H9 (cell line): ENCODE data around the gene IGF2BP2. TPM values are rescaled to one million over a fixed set of nuclear protein-coding genes. Genes with fewer than 3 reads are reported as not detected.

Experiments
- DNase-seq: peaks from one replicate; pipeline ENCODE4 v3.0.0-alpha.2; 2017
- H2AFZ ChIP-seq: one replicate; pipeline ENCODE4 v1.6.1; 2013; ENCODE audit warnings: mild to moderate bottlenecking, low read length, control low read depth, moderate library complexity
- H2AK5ac ChIP-seq: 2 replicates; pipeline ENCODE4 v1.6.1; 2013; ENCODE audit warnings: low read length, control low read depth, mixed read lengths; ENCODE audit not compliant: insufficient read length
- H2BK120ac ChIP-seq: one replicate; pipeline ENCODE4 v1.6.1; 2013; ENCODE audit warnings: low read depth, mild to moderate bottlenecking, low read length, control low read depth, inconsistent platforms; ENCODE audit not compliant: poor library complexity, severe bottlenecking
- H2BK12ac ChIP-seq: 2 replicates; pipeline ENCODE4 v1.6.1; 2013; ENCODE audit warnings: low read length, control low read depth, mixed read lengths, low read depth; ENCODE audit not compliant: insufficient read length
- H2BK15ac ChIP-seq: 2 replicates; pipeline ENCODE4 v1.6.1; 2013; ENCODE audit warnings: low read depth, low read length, control low read depth
- H2BK20ac ChIP-seq: one replicate; pipeline ENCODE4 v1.6.1; 2013; ENCODE audit warnings: low read depth, mild to moderate bottlenecking, low read length, control low read depth, inconsistent platforms; ENCODE audit not compliant: poor library complexity, severe bottlenecking
- H2BK5ac ChIP-seq: 2 replicates; pipeline ENCODE4 v1.6.1; 2013; ENCODE audit warnings: low read length, control low read depth, mixed read lengths; ENCODE audit not compliant: insufficient read length
- H3K14ac ChIP-seq: 2 replicates; pipeline ENCODE4 v1.6.1; 2013; ENCODE audit warnings: low read length, control low read depth; ENCODE audit not compliant: insufficient read depth
- H3K18ac ChIP-seq: 2 replicates; pipeline ENCODE4 v1.6.1; 2013; ENCODE audit warnings: low read depth, mild to moderate bottlenecking, mixed read lengths, low read length, control low read depth; ENCODE audit not compliant: insufficient read length
- H3K23ac ChIP-seq: 2 replicates; pipeline ENCODE4 v1.6.1; 2013; ENCODE audit warnings: low read length, control low read depth, mixed read lengths, low read depth; ENCODE audit not compliant: insufficient read length
- H3K23me2 ChIP-seq: 2 replicates; pipeline ENCODE4 v1.6.1; 2013; ENCODE audit warnings: low read depth, mild to moderate bottlenecking, mixed read lengths, low read length, control low read depth; ENCODE audit not compliant: insufficient read length, poor library complexity, severe bottlenecking
- H3K27ac ChIP-seq: 2 replicates; pipeline ENCODE4 v1.5.1; 2013; ENCODE audit warnings: low read length, control low read depth, mixed read lengths, low read depth; ENCODE audit not compliant: insufficient read length
- H3K27me3 ChIP-seq: 2 replicates; pipeline ENCODE4 v1.6.1; 2013; ENCODE audit warnings: low read length, control low read depth, inconsistent platforms; ENCODE audit not compliant: insufficient read depth
- H3K4ac ChIP-seq: 2 replicates; pipeline ENCODE4 v1.6.1; 2013; ENCODE audit warnings: low read depth, mild to moderate bottlenecking, control low read depth, inconsistent platforms, low read length, moderate library complexity
- H3K4me1 ChIP-seq: 2 replicates; pipeline ENCODE4 v1.6.1; 2013; ENCODE audit warnings: low read length, control low read depth, inconsistent platforms; ENCODE audit not compliant: insufficient read depth
- H3K4me2 ChIP-seq: 2 replicates; pipeline ENCODE4 v1.6.1; 2013; ENCODE audit warnings: low read length, control low read depth, mixed read lengths; ENCODE audit not compliant: insufficient read length, insufficient read depth
- H3K56ac ChIP-seq: 2 replicates; pipeline ENCODE4 v1.6.1; 2013; ENCODE audit warnings: low read depth, mild to moderate bottlenecking, mixed read lengths, low read length, control low read depth; ENCODE audit not compliant: insufficient read length
- H3K79me1 ChIP-seq: 2 replicates; pipeline ENCODE4 v1.6.1; 2013; ENCODE audit warnings: low read depth, mild to moderate bottlenecking, moderate library complexity, low read length, control low read depth, inconsistent platforms; ENCODE audit not compliant: insufficient read depth, poor library complexity, severe bottlenecking
- H3K79me2 ChIP-seq: 2 replicates; pipeline ENCODE4 v1.6.1; 2013; ENCODE audit warnings: low read length, control low read depth, inconsistent platforms; ENCODE audit not compliant: insufficient read depth
- H3K9ac ChIP-seq: 2 replicates; pipeline ENCODE4 v1.6.1; 2013; ENCODE audit warnings: low read length, control low read depth, mixed read lengths; ENCODE audit not compliant: insufficient read length; ENCODE audit errors: extremely low read depth
- H3K9me3 ChIP-seq: one replicate; pipeline ENCODE4 v1.6.1; 2013; ENCODE audit warnings: low read depth, low read length, inconsistent platforms; ENCODE audit not compliant: control insufficient read depth
- H3T11ph ChIP-seq: one replicate; pipeline ENCODE4 v1.6.1; 2013; ENCODE audit warnings: mild to moderate bottlenecking, low read length, control low read depth, inconsistent platforms
- H4K20me1 ChIP-seq: one replicate; pipeline ENCODE4 v1.6.1; 2013; ENCODE audit not compliant: control insufficient read depth, insufficient read length, insufficient read depth
- H4K5ac ChIP-seq: 2 replicates; pipeline ENCODE4 v1.6.1; 2013; ENCODE audit warnings: low read depth, mild to moderate bottlenecking, mixed read lengths, low read length, control low read depth; ENCODE audit not compliant: insufficient read length
- H4K8ac ChIP-seq: replicated peaks from 2 replicates; pipeline ENCODE4 v1.6.1; 2013; ENCODE audit warnings: low read length, control low read depth, mixed read lengths, low read depth; ENCODE audit not compliant: insufficient read length
- H4K91ac ChIP-seq: 2 replicates; pipeline ENCODE4 v1.6.1; 2013; ENCODE audit warnings: low read depth, mild to moderate bottlenecking, moderate library complexity, mixed read lengths, low read length, control low read depth; ENCODE audit not compliant: insufficient read length
- H3K27ac Mint-ChIP-seq, 3 experiments: 2 replicates in 2 of 3; 3 replicates in 1 of 3; pipeline ENCODE4 v1.8.0; 2020 to 2021; ENCODE audit warnings: mixed read lengths in 3 of 3, mild to moderate bottlenecking in 1 of 3, moderate library complexity in 1 of 3
- H3K27me3 Mint-ChIP-seq: 2 replicates; pipeline ENCODE4 v1.8.0; 2021; ENCODE audit warnings: low read depth, mild to moderate bottlenecking, moderate library complexity, mixed read lengths
- H3K36me3 Mint-ChIP-seq, 3 experiments: 2 replicates in 2 of 3; 3 replicates in 1 of 3; pipeline ENCODE4 v1.8.0; 2020 to 2021; ENCODE audit warnings: low read depth in 3 of 3, mixed read lengths in 3 of 3; ENCODE audit not compliant: insufficient read depth in 1 of 3
- H3K4me1 Mint-ChIP-seq, 2 experiments: 2 replicates each; pipeline ENCODE4 v1.8.0; 2020; ENCODE audit warnings: mixed read lengths in 2 of 2
- H3K4me3 Mint-ChIP-seq, 2 experiments: 2 replicates in 1 of 2; 3 replicates in 1 of 2; pipeline ENCODE4 v1.8.0; 2020 to 2021; ENCODE audit warnings: mild to moderate bottlenecking in 2 of 2, mixed read lengths in 2 of 2, moderate library complexity in 1 of 2
- H3K9me3 Mint-ChIP-seq, 2 experiments: 2 replicates in 1 of 2; 3 replicates in 1 of 2; pipeline ENCODE4 v1.8.0; 2020; ENCODE audit warnings: mild to moderate bottlenecking in 2 of 2, mixed read lengths in 2 of 2, moderate library complexity in 1 of 2
- WGBS: extraction: QIAGEN DNeasy Blood & Tissue Kit; methylation state at CpG from one replicate; pipeline ENCODE4 v1.1.7; 2013; ENCODE audit warnings: missing lambda C conversion rate, low lambda C conversion rate, mixed read lengths; ENCODE audit not compliant: insufficient read length; ENCODE audit errors: extremely low coverage; 5-methylcytosine and 5-hydroxymethylcytosine counted together
- total RNA-seq: library from RNA; stranded (reverse); gene quantifications from 2 replicates; pipeline ENCODE4 v1.2.1, GENCODE V29; 2021
- TF ChIP-seq, protein P1 (sequence below): fragments of 200-600 bp; sonication (generic); conservative IDR thresholded peaks from 3 replicates; pipeline ENCODE4 v1.8.0; 2021; ENCODE audit warnings: antibody characterized with exemption, mild to moderate bottlenecking

The IGF2BP2 gene
- total RNA-seq, 1 experiment from 2014 or later, result 130 TPM

DNA sequence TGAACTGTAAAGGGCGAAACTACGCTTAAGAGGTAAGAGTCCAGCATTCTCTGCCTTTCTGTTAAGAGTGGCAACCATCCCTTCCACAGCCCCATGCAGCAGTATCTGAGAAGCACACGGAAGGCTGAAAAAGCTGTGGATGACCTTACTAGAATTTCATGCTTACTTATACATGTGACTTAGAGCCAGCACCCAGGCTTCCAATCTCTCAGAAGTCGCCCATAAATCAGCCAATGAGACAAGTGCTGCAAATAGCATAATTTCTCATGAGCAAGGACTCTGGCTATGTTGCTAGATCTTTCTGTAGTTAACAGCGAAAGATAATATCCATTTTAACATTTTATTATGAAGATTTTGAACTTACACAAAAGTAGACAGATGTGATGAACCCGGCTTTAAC is 65.3 kb downstream of the IGF2BP2 start:
- Histone ChIP-seq H3K14ac (no peak overlapping the region), H4K91ac (no peak overlapping the region), H3T11ph (no peak overlapping the region), H2BK20ac (no peak overlapping the region), H4K8ac (no peak overlapping the region), H3K79me2 (peaks cover 20% of the 10 kb centered on the region; the same call in 1 of the 2 replicates), H2BK12ac (no peak overlapping the region), H4K20me1 (no peaks in the 10 kb centered on the region), H3K4me1 (peaks cover 4% of the 10 kb centered on the region; the same call in 1 of the 2 replicates), H3K23me2 (no peaks in the 10 kb centered on the region), H3K18ac (no peak overlapping the region), H3K4me2 (no peak overlapping the region), H3K23ac (no peak overlapping the region), H2BK15ac (no peak overlapping the region), H3K4ac (no peak overlapping the region), H4K5ac (no peak overlapping the region), H3K56ac (no peak overlapping the region), H2AK5ac (no peak overlapping the region), H2BK120ac (no peak overlapping the region), H3K79me1 (peaks cover 9% of the 10 kb centered on the region), H3K27me3 (no peaks in the 10 kb centered on the region), H3K27ac (no peak overlapping the region), H2BK5ac (no peak overlapping the region), H3K9ac (no peak overlapping the region), H3K9me3 (peaks cover 7% of the 10 kb centered on the region), H2AFZ (no peak overlapping the region)
- no peaks in the 10 kb centered on the region for H3K27me3 Mint-ChIP-seq
- peaks cover 29 to 37% (median 29%) of the 10 kb centered on the region in 3 experiments for H3K36me3 Mint-ChIP-seq
- peaks cover 19 to 28% of the 10 kb centered on the region in 2 experiments; a peak in 4 of 5 replicates for H3K9me3 Mint-ChIP-seq
- no peak for DNase-seq
- TF ChIP-seq, protein P1, sequence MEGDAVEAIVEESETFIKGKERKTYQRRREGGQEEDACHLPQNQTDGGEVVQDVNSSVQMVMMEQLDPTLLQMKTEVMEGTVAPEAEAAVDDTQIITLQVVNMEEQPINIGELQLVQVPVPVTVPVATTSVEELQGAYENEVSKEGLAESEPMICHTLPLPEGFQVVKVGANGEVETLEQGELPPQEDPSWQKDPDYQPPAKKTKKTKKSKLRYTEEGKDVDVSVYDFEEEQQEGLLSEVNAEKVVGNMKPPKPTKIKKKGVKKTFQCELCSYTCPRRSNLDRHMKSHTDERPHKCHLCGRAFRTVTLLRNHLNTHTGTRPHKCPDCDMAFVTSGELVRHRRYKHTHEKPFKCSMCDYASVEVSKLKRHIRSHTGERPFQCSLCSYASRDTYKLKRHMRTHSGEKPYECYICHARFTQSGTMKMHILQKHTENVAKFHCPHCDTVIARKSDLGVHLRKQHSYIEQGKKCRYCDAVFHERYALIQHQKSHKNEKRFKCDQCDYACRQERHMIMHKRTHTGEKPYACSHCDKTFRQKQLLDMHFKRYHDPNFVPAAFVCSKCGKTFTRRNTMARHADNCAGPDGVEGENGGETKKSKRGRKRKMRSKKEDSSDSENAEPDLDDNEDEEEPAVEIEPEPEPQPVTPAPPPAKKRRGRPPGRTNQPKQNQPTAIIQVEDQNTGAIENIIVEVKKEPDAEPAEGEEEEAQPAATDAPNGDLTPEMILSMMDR, result no peak
- H3K27ac Mint-ChIP-seq, result no peak overlapping the region
- no CpG with 5 or more reads among the region's 6 CpGs for WGBS
- peaks cover 60 to 83% of the 10 kb centered on the region in 2 experiments for H3K4me1 Mint-ChIP-seq
- H3K4me3 Mint-ChIP-seq, result no peak overlapping the region
